Endothelial cell (in vitro differentiated cells): ENCODE data around the gene NOSIP. TPM values are rescaled to one million over a fixed set of nuclear protein-coding genes. Genes with fewer than 3 reads are reported as not detected.
A peak's percentile ranks its signal among the peaks of the same experiment; 100 is the strongest.

Experiments
- DNase-seq: peaks from one replicate; pipeline ENCODE4 v3.0.0; 2021; ENCODE audit warnings: low spot score
- H3K27ac Mint-ChIP-seq: one replicate; pipeline ENCODE4 v1.8.0; 2021; ENCODE audit warnings: mixed read lengths, inconsistent platforms; ENCODE audit not compliant: unreplicated experiment
- H3K27me3 Mint-ChIP-seq: one replicate; pipeline ENCODE4 v1.8.0; 2021; ENCODE audit warnings: mild to moderate bottlenecking, moderate library complexity, mixed read lengths, inconsistent platforms; ENCODE audit not compliant: unreplicated experiment
- H3K36me3 Mint-ChIP-seq: one replicate; pipeline ENCODE4 v1.8.0; 2021; ENCODE audit warnings: mild to moderate bottlenecking, low read depth, mixed read lengths, inconsistent platforms; ENCODE audit not compliant: unreplicated experiment
- H3K4me1 Mint-ChIP-seq: one replicate; pipeline ENCODE4 v1.8.0; 2021; ENCODE audit warnings: mild to moderate bottlenecking, mixed read lengths, inconsistent platforms; ENCODE audit not compliant: unreplicated experiment
- H3K4me3 Mint-ChIP-seq: one replicate; pipeline ENCODE4 v1.8.0; 2021; ENCODE audit warnings: mild to moderate bottlenecking, mixed read lengths, inconsistent platforms; ENCODE audit not compliant: unreplicated experiment
- H3K9me3 Mint-ChIP-seq: one replicate; pipeline ENCODE4 v1.8.0; 2021; ENCODE audit warnings: mixed read lengths, inconsistent platforms; ENCODE audit not compliant: unreplicated experiment
- CTCF ChIP-seq: fragments of 200-600 bp; sonication (generic); IDR thresholded peaks from one replicate; pipeline ENCODE4 v1.5.0; 2021; ENCODE audit warnings: antibody characterized with exemption; ENCODE audit not compliant: unreplicated experiment
- total RNA-seq: library from RNA; stranded (reverse); fragmentation: NEBNext Ultra II Directional; extraction: Animal tissue kit (Norgen Biotek cat#: 25700); gene quantifications from one replicate; pipeline ENCODE4 v1.2.1, GENCODE V29; 2021; ENCODE audit not compliant: unreplicated experiment

Gene NOSIP
- total RNA-seq, 1 donor from 2014 or later: 76.3 TPM

GRCh38 chr19:49539192-49539952, 41.0 kb downstream of the NOSIP start:
- no peak for DNase-seq
- Mint-ChIP-seq H3K27ac (no peak overlapping the region), H3K36me3 (peaks cover 17% of the 10 kb centered on the region), H3K4me1 (peaks cover 7% of the 10 kb centered on the region), H3K27me3 (peaks cover 9% of the 10 kb centered on the region), H3K4me3 (no peak overlapping the region), H3K9me3 (no peaks in the 10 kb centered on the region)
- no peak for TF ChIP-seq CTCF

- TF ChIP-seq CTCF: no peak
- peaks cover 9% of the 10 kb centered on the region for H3K27me3 Mint-ChIP-seq
- H3K4me3 Mint-ChIP-seq: no peak overlapping the region
- no peak for DNase-seq
- H3K4me1 Mint-ChIP-seq: peaks cover 8% of the 10 kb centered on the region
- peaks cover 13% of the 10 kb centered on the region for H3K36me3 Mint-ChIP-seq
- no peaks in the 10 kb centered on the region for H3K9me3 Mint-ChIP-seq
- H3K27ac Mint-ChIP-seq: no peak overlapping the region
These were observed 41.7 kb downstream of the NOSIP start for GRCh38 chr19:49538643-49539042.

- no peaks in the 10 kb centered on the region for H3K9me3 Mint-ChIP-seq
- peaks cover 10% of the 10 kb centered on the region for H3K27me3 Mint-ChIP-seq
- H3K27ac Mint-ChIP-seq: no peak overlapping the region
- DNase-seq: no peak
- H3K36me3 Mint-ChIP-seq: peaks cover 13% of the 10 kb centered on the region
- no peak overlapping the region for H3K4me3 Mint-ChIP-seq
- peaks cover 15% of the 10 kb centered on the region for H3K4me1 Mint-ChIP-seq
- no peak for TF ChIP-seq CTCF
These were observed 43.4 kb downstream of the NOSIP start for GRCh38 chr19:49536921-49537462.

GRCh38 chr19:49534632-49535385, 45.5 kb downstream of the NOSIP start:
- peaks cover 15% of the 10 kb centered on the region for H3K4me1 Mint-ChIP-seq
- no peaks in the 10 kb centered on the region for H3K9me3 Mint-ChIP-seq
- H3K27ac Mint-ChIP-seq: peak overlapping the region; percentile 57
- no peak for DNase-seq
- H3K4me3 Mint-ChIP-seq: peak overlapping the region; percentile 88
- peaks cover 16% of the 10 kb centered on the region for H3K27me3 Mint-ChIP-seq
- H3K36me3 Mint-ChIP-seq: peaks cover 18% of the 10 kb centered on the region
- no peak for TF ChIP-seq CTCF
